Astrocyte (in vitro differentiated cells and primary cell): ENCODE data around the gene CNTN1. TPM values are rescaled to one million over a fixed set of nuclear protein-coding genes. Genes with fewer than 3 reads are reported as not detected.

ENCODE experiments used
- DNase-seq: peaks from one replicate; pipeline ENCODE4 v3.0.0-alpha.2; 2010; ENCODE audit warnings: low read depth
- FAIRE-seq: peaks from 2 replicates; lab custom pipeline; 2011; peaks lifted over from hg19 to GRCh38; lab: Jason Lieb, UNC
- H2AFZ ChIP-seq: 2 replicates; pipeline ENCODE4 v1.6.0; 2012; ENCODE audit warnings: low read depth, low read length, inconsistent platforms
- H3K27ac ChIP-seq: 2 replicates; pipeline ENCODE4 v1.5.1; 2011; ENCODE audit warnings: low read depth, low read length, inconsistent platforms
- H3K27me3 ChIP-seq: 2 replicates; pipeline ENCODE4 v1.6.0; 2011; ENCODE audit warnings: low read length, inconsistent platforms; ENCODE audit not compliant: insufficient read depth
- H3K36me3 ChIP-seq: 2 replicates; pipeline ENCODE4 v1.5.1; 2011; ENCODE audit warnings: low read length, inconsistent platforms; ENCODE audit not compliant: insufficient read depth
- H3K4me1 ChIP-seq: 2 replicates; pipeline ENCODE4 v1.5.1; 2011; ENCODE audit warnings: low read length, inconsistent platforms; ENCODE audit not compliant: insufficient read depth
- H3K4me2 ChIP-seq: 2 replicates; pipeline ENCODE4 v1.6.0; 2012; ENCODE audit warnings: low read length, inconsistent platforms
- H3K4me3 ChIP-seq: 2 replicates; pipeline ENCODE4 v1.5.1; 2011; ENCODE audit warnings: low read depth, mild to moderate bottlenecking, low read length, inconsistent platforms; ENCODE audit not compliant: insufficient read depth
- H3K79me2 ChIP-seq: 2 replicates; pipeline ENCODE4 v1.6.0; 2012; ENCODE audit warnings: mild to moderate bottlenecking, low read length, inconsistent platforms; ENCODE audit not compliant: insufficient read depth
- H3K9ac ChIP-seq: 2 replicates; pipeline ENCODE4 v1.6.0; 2012; ENCODE audit warnings: mild to moderate bottlenecking, low read length, inconsistent platforms
- H3K9me3 ChIP-seq: 2 replicates; pipeline ENCODE4 v1.5.1; 2012; ENCODE audit warnings: low read depth, mild to moderate bottlenecking, low read length, inconsistent platforms; ENCODE audit not compliant: insufficient read depth
- H4K20me1 ChIP-seq: 2 replicates; pipeline ENCODE4 v1.6.0; 2012; ENCODE audit warnings: low read length, inconsistent platforms; ENCODE audit not compliant: insufficient read depth
- H3K27ac Mint-ChIP-seq: one replicate; pipeline ENCODE4 v1.8.0; 2021; ENCODE audit warnings: mild to moderate bottlenecking, mixed read lengths; ENCODE audit not compliant: unreplicated experiment
- H3K27me3 Mint-ChIP-seq: one replicate; pipeline ENCODE4 v1.8.0; 2021; ENCODE audit warnings: low read depth, mixed read lengths; ENCODE audit not compliant: unreplicated experiment
- H3K36me3 Mint-ChIP-seq: one replicate; pipeline ENCODE4 v1.8.0; 2021; ENCODE audit warnings: low read depth, mixed read lengths; ENCODE audit not compliant: unreplicated experiment
- H3K4me1 Mint-ChIP-seq: one replicate; pipeline ENCODE4 v1.8.0; 2021; ENCODE audit warnings: low read depth, mixed read lengths; ENCODE audit not compliant: unreplicated experiment
- H3K4me3 Mint-ChIP-seq: one replicate; pipeline ENCODE4 v1.8.0; 2021; ENCODE audit warnings: mild to moderate bottlenecking, moderate library complexity, mixed read lengths; ENCODE audit not compliant: unreplicated experiment
- H3K9me3 Mint-ChIP-seq: one replicate; pipeline ENCODE4 v1.8.0; 2021; ENCODE audit warnings: mild to moderate bottlenecking, mixed read lengths; ENCODE audit not compliant: unreplicated experiment
- CTCF ChIP-seq: IDR thresholded peaks from 2 replicates; pipeline ENCODE4 v1.5.1; 2011; ENCODE audit warnings: low read depth, mild to moderate bottlenecking, inconsistent platforms, low read length, moderate library complexity; ENCODE audit not compliant: insufficient read depth
- EZH2 ChIP-seq: IDR thresholded peaks from 2 replicates; pipeline ENCODE4 v1.6.1; 2012; ENCODE audit warnings: mild to moderate bottlenecking, low read length, inconsistent platforms; ENCODE audit not compliant: insufficient read depth
- total RNA-seq: library from RNA; stranded (reverse); gene quantifications from 2 replicates; pipeline ENCODE4 v1.2.1, GENCODE V29; 2021

CNTN1 gene
- total RNA-seq, 1 donor from 2014 or later: 2.1 TPM

DNA sequence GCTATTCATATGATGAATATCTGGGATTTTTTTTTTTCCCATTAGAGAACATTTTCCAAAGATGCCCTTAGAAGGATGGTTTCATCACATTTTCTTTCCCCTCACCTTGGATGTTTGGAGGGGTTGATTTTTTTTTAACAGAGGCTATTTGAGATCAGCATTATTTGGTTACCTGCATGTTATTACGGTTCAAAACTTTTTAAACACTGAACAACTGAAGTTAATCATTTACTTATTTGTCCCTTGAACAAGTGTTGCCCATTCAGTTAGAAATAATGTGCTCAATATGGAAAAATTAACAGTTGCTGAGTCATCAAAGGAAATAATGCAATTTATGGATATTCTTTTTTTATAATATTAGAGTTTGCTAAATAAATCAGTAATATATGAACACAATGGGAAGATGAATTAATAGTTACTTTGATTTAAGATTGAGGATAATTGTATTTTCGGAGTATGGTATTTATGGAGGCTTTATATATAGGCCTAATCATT is 26.7 kb downstream of the CNTN1 start:
- Mint-ChIP-seq H3K9me3 (no peaks in the 10 kb centered on the region), H3K27ac (no peak overlapping the region), H3K4me1 (no peaks in the 10 kb centered on the region), H3K36me3 (no peaks in the 10 kb centered on the region), H3K4me3 (no peak overlapping the region), H3K27me3 (no peaks in the 10 kb centered on the region)
- no peak overlapping the region for H3K27ac ChIP-seq
- TF ChIP-seq CTCF: no peak
- TF ChIP-seq EZH2: no peak
- no peaks in the 10 kb centered on the region for H3K79me2 ChIP-seq
- no peaks in the 10 kb centered on the region for H3K36me3 ChIP-seq
- H3K27me3 ChIP-seq: no peaks in the 10 kb centered on the region
- FAIRE-seq (no peak), DNase-seq (no peak)
- no peak overlapping the region for H3K9ac ChIP-seq
- H3K4me1 ChIP-seq: no peaks in the 10 kb centered on the region
- no peaks in the 10 kb centered on the region for H3K9me3 ChIP-seq
- no peak overlapping the region for H3K4me3 ChIP-seq
- no peak overlapping the region for H3K4me2 ChIP-seq
- H2AFZ ChIP-seq: no peak overlapping the region
- no peaks in the 10 kb centered on the region for H4K20me1 ChIP-seq

GRCh38 chr12:40723001-40723400 is 30.8 kb downstream of the CNTN1 start:
- Mint-ChIP-seq H3K27me3 (no peaks in the 10 kb centered on the region), H3K4me1 (peaks cover 4% of the 10 kb centered on the region), H3K27ac (no peak overlapping the region), H3K9me3 (no peaks in the 10 kb centered on the region), H3K36me3 (no peaks in the 10 kb centered on the region), H3K4me3 (no peak overlapping the region)
- no peak for FAIRE-seq
- Histone ChIP-seq H3K4me2 (no peak overlapping the region), H3K36me3 (no peaks in the 10 kb centered on the region), H3K9ac (no peak overlapping the region), H3K9me3 (no peaks in the 10 kb centered on the region), H2AFZ (no peak overlapping the region), H3K27ac (no peak overlapping the region), H3K27me3 (no peaks in the 10 kb centered on the region), H3K4me1 (no peaks in the 10 kb centered on the region), H3K4me3 (no peak overlapping the region), H3K79me2 (no peaks in the 10 kb centered on the region), H4K20me1 (no peaks in the 10 kb centered on the region)
- DNase-seq: no peak
- no peak for TF ChIP-seq EZH2
- TF ChIP-seq CTCF: no peak

- no peak overlapping the region for H3K4me3 Mint-ChIP-seq
These were observed 34.1 kb downstream of the CNTN1 start for GRCh38 chr12:40726366-40726765.

More at GRCh38 chr12:40726366-40726765, 34.1 kb downstream of the CNTN1 start:
- H3K9me3 ChIP-seq: no peaks in the 10 kb centered on the region
- Mint-ChIP-seq H3K27me3 (no peaks in the 10 kb centered on the region), H3K36me3 (no peaks in the 10 kb centered on the region), H3K9me3 (no peaks in the 10 kb centered on the region), H3K4me1 (peaks cover 4% of the 10 kb centered on the region), H3K27ac (no peak overlapping the region)
- no peak overlapping the region for H3K4me3 ChIP-seq
- no peak overlapping the region for H3K27ac ChIP-seq
- H3K27me3 ChIP-seq: no peaks in the 10 kb centered on the region
- H4K20me1 ChIP-seq: no peaks in the 10 kb centered on the region
- H3K4me1 ChIP-seq: no peaks in the 10 kb centered on the region
- DNase-seq (no peak), FAIRE-seq (no peak)
- no peak for TF ChIP-seq CTCF
- TF ChIP-seq EZH2: no peak
- H2AFZ ChIP-seq: no peak overlapping the region
- H3K9ac ChIP-seq: no peak overlapping the region
- H3K36me3 ChIP-seq: no peaks in the 10 kb centered on the region
- no peaks in the 10 kb centered on the region for H3K79me2 ChIP-seq
- H3K4me2 ChIP-seq: no peak overlapping the region
